K562 (cell line): ENCODE data around the gene BMP2K. TPM values are rescaled to one million over a fixed set of nuclear protein-coding genes. Genes with fewer than 3 reads are reported as not detected.

Source experiments
- ATAC-seq: fragments of 200-7000 bp; cut with Tn5 transposase; 3 replicates; pipeline ENCODE4 v1.9.1; 2020; ENCODE audit warnings: moderate library complexity
- BruUV-seq: library from RNA; stranded (reverse); fragments of 400-500 nt; replicated peaks from 2 replicates; lab custom pipeline; 2021; lab: Mats Ljungman, UMichigan
- CTCF ChIA-PET: fragments of 300-600 bp; formaldehyde crosslinking; extraction: SDS; loops from one replicate; lab custom pipeline; 2021; ENCODE audit warnings: low intra/inter-chr PET ratio; lab: Yijun Ruan, JAX
- POLR2A ChIA-PET: fragments of 300-600, 350-650 bp; sonication (Branson Sonifier 250); formaldehyde crosslinking; extraction: SDS; loops from one replicate; lab custom pipeline; 2021; ENCODE audit warnings: antibody characterized with exemption, inconsistent platforms; lab: Yijun Ruan, JAX
- DNase-seq, 4 experiments: peaks; one replicate each; pipeline versions ENCODE4 v3.0.0 to v3.0.0-alpha.2; 2011 to 2018; ENCODE audit warnings: low spot score in 3 of 4, mixed read lengths in 3 of 4; ENCODE audit errors: extremely low read depth in 1 of 4
- FAIRE-seq: peaks from 2 replicates; lab custom pipeline; 2011; peaks lifted over from hg19 to GRCh38; lab: Jason Lieb, UNC
- H2AFZ ChIP-seq: 2 replicates; pipeline ENCODE4 v1.6.0; 2011; ENCODE audit warnings: low read depth, low read length, control low read depth, inconsistent platforms
- H3K27ac ChIP-seq: fragments of 200-600 bp; 3 replicates; pipeline ENCODE4 v1.8.0; 2011; ENCODE audit warnings: low read depth, mild to moderate bottlenecking, control low read depth, inconsistent platforms, low read length, moderate library complexity, mixed read lengths; ENCODE audit errors: extremely low read depth
- H3K27me3 ChIP-seq, 2 experiments: fragments of 300-600 bp in 1 of 2; 2 replicates in 1 of 2; 3 replicates in 1 of 2; pipeline versions ENCODE4 v1.6.0 to v1.8.0; 2011; ENCODE audit warnings: inconsistent platforms in 2 of 2, low read length in 2 of 2, mild to moderate bottlenecking in 1 of 2, mixed read lengths in 1 of 2, moderate library complexity in 1 of 2; ENCODE audit not compliant: control insufficient read depth in 2 of 2, insufficient read depth in 2 of 2
- H3K36me3 ChIP-seq: fragments of 300-600 bp; 3 replicates; pipeline ENCODE4 v1.8.0; 2011; ENCODE audit warnings: mild to moderate bottlenecking, low read length, inconsistent platforms; ENCODE audit not compliant: control insufficient read depth, insufficient read depth
- H3K4me1 ChIP-seq, 2 experiments: fragments of 200-600 bp in 1 of 2; replicated peaks in 1 of 2; 2 replicates in 1 of 2; 3 replicates in 1 of 2; pipeline versions ENCODE4 v1.5.1 to v1.8.0; 2011; ENCODE audit warnings: inconsistent platforms in 2 of 2, low read length in 2 of 2, mild to moderate bottlenecking in 1 of 2, mixed read lengths in 1 of 2, moderate library complexity in 1 of 2; ENCODE audit not compliant: control insufficient read depth in 2 of 2, insufficient read depth in 2 of 2
- H3K4me2 ChIP-seq: 2 replicates; pipeline ENCODE4 v1.6.1; 2011; ENCODE audit warnings: low read length, control low read depth, inconsistent platforms, mixed read lengths; ENCODE audit not compliant: insufficient read depth
- H3K4me3 ChIP-seq: fragments of 200-600 bp; sonication (generic), shearing (Covaris generic); 2 replicates; pipeline ENCODE4 v1.5.1; 2016; ENCODE audit warnings: control low read depth, inconsistent platforms
- H3K79me2 ChIP-seq: fragments of 200-600 bp; 3 replicates; pipeline ENCODE4 v1.8.0; 2011; ENCODE audit warnings: low read length, inconsistent platforms; ENCODE audit not compliant: control insufficient read depth, insufficient read depth
- H3K9ac ChIP-seq, 2 experiments: 2 replicates each; pipeline versions ENCODE4 v1.6.0 to v1.6.1; 2011; ENCODE audit warnings: low read depth in 2 of 2, low read length in 2 of 2, control low read depth in 1 of 2, inconsistent platforms in 1 of 2, mild to moderate bottlenecking in 1 of 2, mixed read lengths in 1 of 2; ENCODE audit not compliant: insufficient read depth in 1 of 2
- H3K9me1 ChIP-seq: one replicate; pipeline ENCODE4 v1.6.0; 2011; ENCODE audit warnings: inconsistent platforms, mild to moderate bottlenecking, low read length, moderate library complexity; ENCODE audit not compliant: control insufficient read depth, insufficient read depth
- H3K9me3 ChIP-seq: replicated peaks from 2 replicates; pipeline ENCODE4 v1.5.1; 2011; ENCODE audit warnings: low read depth, low read length, inconsistent platforms; ENCODE audit not compliant: control insufficient read depth, insufficient read depth
- H4K20me1 ChIP-seq: replicated peaks from 2 replicates; pipeline ENCODE4 v1.6.1; 2011; ENCODE audit warnings: low read length, inconsistent platforms, mixed read lengths; ENCODE audit not compliant: control insufficient read depth, insufficient read depth
- ARID1B ChIP-seq: fragments of 450-650 bp; IDR thresholded peaks from 2 replicates; pipeline ENCODE4 v1.6.1; 2016; ENCODE audit warnings: antibody characterized with exemption, mild to moderate bottlenecking, inconsistent platforms
- C11orf30 ChIP-seq: fragments of 450-650 bp; IDR thresholded peaks from 2 replicates; pipeline ENCODE4 v1.6.1; 2016; ENCODE audit warnings: low read depth, mild to moderate bottlenecking
- ELF4 ChIP-seq: fragments of 450-650 bp; formaldehyde crosslinking; IDR thresholded peaks from 2 replicates; pipeline ENCODE4 v1.4.0; 2022; ENCODE audit warnings: missing genetic modification characterization
- HLTF ChIP-seq: fragments of 450-650 bp; IDR thresholded peaks from 2 replicates; pipeline ENCODE4 v1.6.1; 2016
- KDM1A ChIP-seq, 2 experiments: fragments of 450-650 bp; IDR thresholded peaks; 2 replicates each; pipeline ENCODE4 v1.6.1; 2016; ENCODE audit warnings: mild to moderate bottlenecking in 2 of 2
- OTX1 ChIP-seq: fragments of 450-650 bp; formaldehyde crosslinking; IDR thresholded peaks from 2 replicates; pipeline ENCODE4 v1.4.0; 2022; ENCODE audit warnings: mild to moderate bottlenecking
- PCBP1 ChIP-seq: fragments of 200-400 bp; formaldehyde crosslinking; IDR thresholded peaks from 2 replicates; pipeline ENCODE4 v1.6.1; 2018; ENCODE audit warnings: mild to moderate bottlenecking, low read depth, low read length; ENCODE audit not compliant: poor library complexity, severe bottlenecking
- ZBTB1 ChIP-seq: sonication (generic); formaldehyde crosslinking; IDR thresholded peaks from 2 replicates; pipeline ENCODE4 v1.8.1; 2023; ENCODE audit warnings: missing genetic modification reagents, low read depth, mild to moderate bottlenecking, borderline replicate concordance
- ZBTB26 ChIP-seq: fragments of 450-650 bp; formaldehyde crosslinking; IDR thresholded peaks from 2 replicates; pipeline ENCODE4 v1.4.0; 2022; ENCODE audit warnings: missing genetic modification characterization
- ZNF282 ChIP-seq: sonication (generic); formaldehyde crosslinking; IDR thresholded peaks from 2 replicates; pipeline ENCODE4 v1.8.1; 2023; ENCODE audit warnings: missing genetic modification reagents
- ZNF512 ChIP-seq: IDR thresholded peaks from 2 replicates; pipeline ENCODE4 v1.6.1; 2016; ENCODE audit warnings: missing genetic modification characterization, missing compliant biosample characterization
- ZZZ3 ChIP-seq: fragments of 450-650 bp; IDR thresholded peaks from 2 replicates; pipeline ENCODE4 v1.6.1; 2016; ENCODE audit warnings: antibody characterized with exemption, mild to moderate bottlenecking, moderate library complexity
- WGBS: fragments of 100-300 bp; shearing (Covaris generic); methylation state at CpG from one replicate; pipeline ENCODE4 v1.1.6; 2016; ENCODE audit warnings: low coverage, mixed read lengths; ENCODE audit not compliant: insufficient coverage; ENCODE audit errors: missing lambda C conversion rate; 5-methylcytosine and 5-hydroxymethylcytosine counted together
- in situ Hi-C: fragments of 300-500 bp; cut with MboI; formaldehyde crosslinking; loops from 4 replicates; pipeline ENCODE4 v1.15.0; 2018; ENCODE audit warnings: inconsistent platforms, mixed read lengths
- intact Hi-C: fragments of 100-400 bp; cut with micrococcal nuclease; formaldehyde crosslinking; loops from 2 replicates; pipeline ENCODE4 v1.14.2; 2022
- polyA plus RNA-seq, 8 experiments: library from polyadenylated mRNA; depleted of rRNA in 4 of 8; stranded (reverse) in 5 of 8; unstranded in 3 of 8; fragments of >200 nt; fragmentation: Nextera tagmentation in 2 of 8; fragmentation: Illumina TruSeq in 1 of 8; extraction: Ambion mirVana in 2 of 8; extraction: Trizol in 1 of 8; gene quantifications; 2 replicates each; pipeline versions ENCODE4 v1.2.1 to v1.2.3, GENCODE V29; 2011 to 2014; ENCODE audit warnings: inconsistent platforms in 1 of 8, missing spikeins in 1 of 8
- total RNA-seq, 7 experiments: library from RNA; depleted of rRNA in 6 of 7; stranded (reverse); fragments of >200 nt in 6 of 7; fragmentation: Illumina TruSeq in 2 of 7; extraction: Trizol in 2 of 7; gene quantifications; 2 replicates each; pipeline versions ENCODE4 v1.2.1 to v1.2.3, GENCODE V29; 2011 to 2021; ENCODE audit warnings: low replicate concordance in 1 of 7
- TF ChIP-seq, protein P1 (sequence below), 2 experiments: IDR thresholded peaks in 1 of 2; conservative IDR thresholded peaks in 1 of 2; 2 replicates each; pipeline ENCODE4 v1.6.1; 2016; ENCODE audit warnings: low read depth in 2 of 2, mild to moderate bottlenecking in 1 of 2, missing compliant biosample characterization in 1 of 2, missing genetic modification characterization in 1 of 2, moderate library complexity in 1 of 2
- TF ChIP-seq, protein P2 (sequence below), 2 experiments: fragments of 450-650 bp; IDR thresholded peaks; 2 replicates each; pipeline ENCODE4 v1.6.1; 2016

BMP2K gene
- total and polyA plus RNA-seq, 9 of the 15 experiments (the other 6 are each of a cell fraction or from before 2014, with no cell fraction given), result 17.0 to 217 (median 104) TPM

DNA sequence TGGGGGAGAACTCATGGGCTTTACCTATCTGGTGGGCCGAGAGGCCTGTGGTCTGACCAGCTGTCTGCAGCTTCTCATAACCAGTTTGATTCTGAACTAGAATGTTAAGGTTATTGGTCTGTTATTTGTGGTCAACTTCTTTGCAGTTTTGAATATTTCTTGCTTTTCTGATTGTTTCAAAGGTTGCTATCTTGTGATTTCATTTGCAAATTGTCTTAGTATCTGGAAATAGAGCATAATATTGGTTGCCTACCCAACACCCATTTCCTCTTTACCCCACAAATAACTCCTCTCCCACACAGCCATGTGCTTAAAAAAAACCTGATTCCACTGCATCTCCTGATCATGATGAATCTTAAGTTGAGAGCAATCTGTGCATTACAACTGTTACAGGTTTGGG is 39.1 kb upstream of the BMP2K start (continued):
- TF ChIP-seq, protein P1, sequence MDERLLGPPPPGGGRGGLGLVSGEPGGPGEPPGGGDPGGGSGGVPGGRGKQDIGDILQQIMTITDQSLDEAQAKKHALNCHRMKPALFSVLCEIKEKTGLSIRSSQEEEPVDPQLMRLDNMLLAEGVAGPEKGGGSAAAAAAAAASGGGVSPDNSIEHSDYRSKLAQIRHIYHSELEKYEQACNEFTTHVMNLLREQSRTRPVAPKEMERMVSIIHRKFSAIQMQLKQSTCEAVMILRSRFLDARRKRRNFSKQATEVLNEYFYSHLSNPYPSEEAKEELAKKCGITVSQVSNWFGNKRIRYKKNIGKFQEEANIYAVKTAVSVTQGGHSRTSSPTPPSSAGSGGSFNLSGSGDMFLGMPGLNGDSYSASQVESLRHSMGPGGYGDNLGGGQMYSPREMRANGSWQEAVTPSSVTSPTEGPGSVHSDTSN (CRISPR knock-in tag; IDR thresholded peaks at IDR 0.05; ENCODE audit: low read depth), result no peak
- TF ChIP-seq, protein P1 (tag; conservative IDR thresholded peaks at IDR 0.05; ENCODE audit: low read depth), result no peak
- TF ChIP-seq KDM1A (IDR thresholded peaks at IDR 0.05), result peak in 1 of 2 experiments; percentile 26; a peak in 2 of 4 replicates

- Histone ChIP-seq H3K4me2 (no peak overlapping the region; the same call in 1 of the 2 replicates), H3K27me3 (no peaks in the 10 kb centered on the region), H3K36me3 (no peaks in the 10 kb centered on the region), H3K4me1 (peaks cover 10 to 55% of the 10 kb centered on the region in 2 experiments), H3K9ac (no peak overlapping the region; a peak in 1 of 4 replicates), H3K9me3 (no peaks in the 10 kb centered on the region), H3K4me3 (no peak overlapping the region), H4K20me1 (no peaks in the 10 kb centered on the region), H3K27ac (no peak overlapping the region), H3K79me2 (peaks cover 11% of the 10 kb centered on the region; the same call in 2 of the 3 replicates), H2AFZ (peak overlapping the region; percentile 37), H3K9me1 (no peaks in the 10 kb centered on the region)
- WGBS, result 35% methylated on average over 2 of the region's 2 CpGs
- in situ Hi-C loops, result no loop called here
- DNase-seq, result no peak
- ATAC-seq, result no peak
- CTCF ChIA-PET, result no interaction called here
- BruUV-seq, result no TSS peak
- intact Hi-C loops, result no loop called here
- no peak for FAIRE-seq
- POLR2A ChIA-PET, result no interaction called here
- TF ChIP-seq C11orf30, result peak; percentile 29; the same call in 1 of the 2 replicates
- TF ChIP-seq ZBTB26, result peak; percentile 87
- no peak for TF ChIP-seq ZZZ3
- peak; percentile 73 for TF ChIP-seq PCBP1
- peak; percentile 66 for TF ChIP-seq ZNF512 (tag)
- TF ChIP-seq OTX1 (CRISPR knock-in tag), result peak; percentile 91
- no peak for TF ChIP-seq ZNF282 (CRISPR knock-in tag)
- 0 out of 4 replicates have a peak, but pooled peaks of 1 of the 2 experiments have one; percentile 15 for TF ChIP-seq KDM1A (IDR thresholded peaks at IDR 0.05)
- TF ChIP-seq ELF4 (CRISPR knock-in tag), result peak; percentile 36; the same call in 1 of the 2 replicates
- 0 out of 2 replicates have a peak, but pooled peaks have one; percentile 51 for TF ChIP-seq HLTF
- TF ChIP-seq, protein P2, sequence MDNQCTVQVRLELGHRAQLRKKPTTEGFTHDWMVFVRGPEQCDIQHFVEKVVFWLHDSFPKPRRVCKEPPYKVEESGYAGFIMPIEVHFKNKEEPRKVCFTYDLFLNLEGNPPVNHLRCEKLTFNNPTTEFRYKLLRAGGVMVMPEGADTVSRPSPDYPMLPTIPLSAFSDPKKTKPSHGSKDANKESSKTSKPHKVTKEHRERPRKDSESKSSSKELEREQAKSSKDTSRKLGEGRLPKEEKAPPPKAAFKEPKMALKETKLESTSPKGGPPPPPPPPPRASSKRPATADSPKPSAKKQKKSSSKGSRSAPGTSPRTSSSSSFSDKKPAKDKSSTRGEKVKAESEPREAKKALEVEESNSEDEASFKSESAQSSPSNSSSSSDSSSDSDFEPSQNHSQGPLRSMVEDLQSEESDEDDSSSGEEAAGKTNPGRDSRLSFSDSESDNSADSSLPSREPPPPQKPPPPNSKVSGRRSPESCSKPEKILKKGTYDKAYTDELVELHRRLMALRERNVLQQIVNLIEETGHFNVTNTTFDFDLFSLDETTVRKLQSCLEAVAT (IDR thresholded peaks at IDR 0.05), result 0 out of 4 replicates have a peak, but pooled peaks of 1 of the 2 experiments have one; percentile 55
- TF ChIP-seq ZBTB1 (CRISPR knock-in tag), result no peak
- peak; percentile 14; the same call in 1 of the 2 replicates for TF ChIP-seq ARID1B
Observed at GRCh38 chr4:78737973-78738372, 38.2 kb upstream of the BMP2K start.
